HEK293T (cell line): ENCODE results near the gene KIF4B.

Experiments
- ARNT ChIP-seq: fragments of 450-650 bp; IDR thresholded peaks from 2 replicates; pipeline ENCODE4 v1.6.1; 2017; ENCODE audit warnings: mild to moderate bottlenecking
- BHLHE40 ChIP-seq: fragments of 450-650 bp; IDR thresholded peaks from 2 replicates; pipeline ENCODE4 v1.6.1; 2016; ENCODE audit warnings: mild to moderate bottlenecking, moderate library complexity, borderline replicate concordance
- CTBP1 ChIP-seq: fragments of 450-650 bp; IDR thresholded peaks from 2 replicates; pipeline ENCODE4 v1.6.1; 2016; ENCODE audit warnings: borderline replicate concordance
- ELF4 ChIP-seq: fragments of 450-650 bp; IDR thresholded peaks from 2 replicates; pipeline ENCODE4 v1.6.1; 2017; ENCODE audit warnings: antibody characterized with exemption
- FOXA1 ChIP-seq: fragments of 450-650 bp; IDR thresholded peaks from 2 replicates; pipeline ENCODE4 v1.6.1; 2016; ENCODE audit warnings: mild to moderate bottlenecking
- FOXK2 ChIP-seq: fragments of 450-650 bp; IDR thresholded peaks from 2 replicates; pipeline ENCODE4 v1.6.1; 2016; ENCODE audit warnings: mild to moderate bottlenecking
- FOXM1 ChIP-seq: fragments of 450-650 bp; IDR thresholded peaks from 2 replicates; pipeline ENCODE4 v1.6.1; 2017; ENCODE audit warnings: mild to moderate bottlenecking, borderline replicate concordance
- HDGF ChIP-seq: fragments of 450-650 bp; IDR thresholded peaks from 2 replicates; pipeline ENCODE4 v1.6.1; 2017; ENCODE audit warnings: antibody characterized with exemption, borderline replicate concordance
- L3MBTL2 ChIP-seq: fragments of 450-650 bp; conservative IDR thresholded peaks from 2 replicates; pipeline ENCODE4 v1.6.1; 2016; ENCODE audit warnings: mild to moderate bottlenecking
- LEF1 ChIP-seq: fragments of 450-650 bp; IDR thresholded peaks from 2 replicates; pipeline ENCODE4 v1.6.1; 2017; ENCODE audit warnings: mild to moderate bottlenecking, borderline replicate concordance
- NFRKB ChIP-seq: fragments of 450-650 bp; IDR thresholded peaks from 2 replicates; pipeline ENCODE4 v1.6.1; 2016; ENCODE audit warnings: mild to moderate bottlenecking, moderate library complexity
- SP1 ChIP-seq: fragments of 450-650 bp; IDR thresholded peaks from 2 replicates; pipeline ENCODE4 v1.6.1; 2017
- SUZ12 ChIP-seq: fragments of 450-650 bp; IDR thresholded peaks from 2 replicates; pipeline ENCODE4 v1.6.1; 2016; ENCODE audit warnings: mild to moderate bottlenecking
- TARDBP ChIP-seq: fragments of 450-650 bp; IDR thresholded peaks from 2 replicates; pipeline ENCODE4 v1.6.1; 2016

- TF ChIP-seq TARDBP, result no peak
- no peak for TF ChIP-seq SP1
- TF ChIP-seq SUZ12, result no peak
- no peak for TF ChIP-seq L3MBTL2
- TF ChIP-seq ELF4, result no peak
- no peak for TF ChIP-seq FOXA1
- no peak for TF ChIP-seq ARNT
- no peak for TF ChIP-seq BHLHE40
- no peak for TF ChIP-seq HDGF
- TF ChIP-seq LEF1, result no peak
- TF ChIP-seq CTBP1, result no peak
- TF ChIP-seq FOXK2, result no peak
- TF ChIP-seq FOXM1, result no peak
- TF ChIP-seq NFRKB, result no peak
Observed at GRCh38 chr5:155047818-155048217, 34.3 kb downstream of the KIF4B start.
